Measurements from ENCODE around the gene DHX8. TPM values are rescaled to one million over a fixed set of nuclear protein-coding genes. Genes with fewer than 3 reads are reported as not detected.

DHX8 gene
- total RNA-seq, 1 donor from 2014 or later, result 134 TPM

DNA sequence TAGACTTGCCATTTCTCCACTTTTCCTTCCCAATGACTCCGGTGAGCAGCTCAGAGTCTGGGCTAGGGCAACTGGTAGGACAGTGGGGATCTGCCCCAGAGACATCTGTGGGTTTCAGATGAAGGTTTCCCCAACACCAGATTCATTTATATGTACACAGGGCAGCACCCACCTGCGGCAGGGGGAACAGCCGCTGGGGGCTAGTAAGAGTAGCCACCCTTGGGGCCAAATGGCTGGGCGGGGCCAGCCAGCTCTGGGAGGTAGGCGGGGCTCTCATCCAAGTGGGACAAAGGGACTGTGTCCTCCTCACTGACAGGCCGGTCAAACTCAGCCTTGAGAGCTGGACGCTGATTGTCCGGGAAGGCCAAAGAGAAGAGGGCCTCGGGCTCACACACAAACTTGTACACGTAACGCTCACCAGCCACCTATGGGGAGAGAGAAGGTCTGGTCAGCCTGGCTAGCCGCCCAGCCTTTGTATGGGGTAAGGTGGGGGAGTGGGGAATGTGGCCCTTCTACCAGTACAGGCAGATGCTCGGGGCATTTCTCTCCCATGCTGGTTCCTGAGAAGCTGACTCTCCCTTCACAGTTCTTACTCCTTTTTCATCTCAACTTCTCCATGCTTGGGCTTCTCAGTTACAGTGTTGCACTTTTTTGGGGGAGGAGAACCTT lies 44.7 kb downstream of the DHX8 start:
- peaks cover 67% of the 10 kb centered on the region for H4K20me1 ChIP-seq (ENCODE audit: low read depth)
- Mint-ChIP-seq H3K36me3 (peaks cover 24% of the 10 kb centered on the region), H3K4me1 (peaks cover 76% of the 10 kb centered on the region), H3K4me3 (no peak overlapping the region), H3K9me3 (no peaks in the 10 kb centered on the region), H3K27ac (no peak overlapping the region), H3K27me3 (ENCODE audit: insufficient read depth, low read depth) (peaks cover 11% of the 10 kb centered on the region)
- peaks cover 43% of the 10 kb centered on the region for H3K27me3 ChIP-seq
- H3K9me3 ChIP-seq (ENCODE audit: low read depth), result no peaks in the 10 kb centered on the region
- no peak overlapping the region for H3K9ac ChIP-seq
- TF ChIP-seq EZH2 (IDR thresholded peaks at IDR 0.05) (no peak), CTCF (IDR thresholded peaks at IDR 0.05) (no peak), EZH2phosphoT487 (IDR thresholded peaks at IDR 0.05) (no peak)
- no peak overlapping the region for H3K4me3 ChIP-seq
- H3K79me2 ChIP-seq (ENCODE audit: low read depth), result no peaks in the 10 kb centered on the region
- no peak overlapping the region for H3K27ac ChIP-seq
- H3K4me2 ChIP-seq, result no peak overlapping the region
- peaks cover 35% of the 10 kb centered on the region for H3F3A ChIP-seq (ENCODE audit: low read depth)
- H3K4me1 ChIP-seq, result peaks cover 24% of the 10 kb centered on the region
- no peaks in the 10 kb centered on the region for H3K36me3 ChIP-seq
- DNase-seq (ENCODE audit: low spot score), result no peak
- H2AFZ ChIP-seq (replicated peaks), result no peak overlapping the region

GRCh38 chr17:43528988-43529814 lies 45.4 kb downstream of the DHX8 start:
- H3K36me3 ChIP-seq, result no peaks in the 10 kb centered on the region
- H3K36me3 Mint-ChIP-seq, result peaks cover 24% of the 10 kb centered on the region

DNA sequence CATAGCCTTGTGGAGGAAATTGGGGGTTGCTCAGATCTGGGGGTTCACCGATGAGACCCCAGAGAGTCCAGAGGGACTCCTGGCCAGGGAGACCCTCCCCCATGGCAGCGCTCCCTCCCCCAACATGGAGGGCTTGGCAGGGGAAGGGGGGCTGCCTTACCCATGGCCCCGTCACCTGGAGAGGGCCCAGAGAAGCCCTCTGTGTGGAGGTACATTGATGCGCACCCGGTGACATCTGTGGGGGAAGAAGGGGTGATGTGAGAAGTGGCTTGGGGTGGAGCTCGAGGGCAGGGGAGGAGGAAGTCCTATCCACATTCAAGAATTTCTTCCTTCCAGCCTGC lies 46.1 kb downstream of the DHX8 start:
- H3K4me3 Mint-ChIP-seq, result peak overlapping the region; percentile 80
- Histone ChIP-seq H3K27me3 (peaks cover 43% of the 10 kb centered on the region), H3K9ac (no peak overlapping the region), H3K27ac (no peak overlapping the region), H3K4me1 (peaks cover 23% of the 10 kb centered on the region), H2AFZ (replicated peaks) (no peak overlapping the region), H3F3A (ENCODE audit: low read depth) (peaks cover 29% of the 10 kb centered on the region), H4K20me1 (ENCODE audit: low read depth) (peaks cover 64% of the 10 kb centered on the region), H3K36me3 (no peaks in the 10 kb centered on the region), H3K9me3 (ENCODE audit: low read depth) (no peaks in the 10 kb centered on the region), H3K4me3 (peak overlapping the region; percentile 27), H3K4me2 (peak overlapping the region; percentile 63), H3K79me2 (ENCODE audit: low read depth) (no peaks in the 10 kb centered on the region)
- no peaks in the 10 kb centered on the region for H3K9me3 Mint-ChIP-seq
- peaks cover 69% of the 10 kb centered on the region for H3K4me1 Mint-ChIP-seq
- TF ChIP-seq EZH2 (IDR thresholded peaks at IDR 0.05) (no peak), CTCF (IDR thresholded peaks at IDR 0.05) (no peak), EZH2phosphoT487 (IDR thresholded peaks at IDR 0.05) (no peak)
- peaks cover 9% of the 10 kb centered on the region for H3K27me3 Mint-ChIP-seq (ENCODE audit: insufficient read depth, low read depth)
- no peak for DNase-seq (ENCODE audit: low spot score)
- no peak overlapping the region for H3K27ac Mint-ChIP-seq
- H3K36me3 Mint-ChIP-seq, result peaks cover 18% of the 10 kb centered on the region

More at GRCh38 chr17:43528988-43529814, 45.4 kb downstream of the DHX8 start:
- Mint-ChIP-seq H3K4me3 (peak overlapping the region; percentile 53), H3K9me3 (no peaks in the 10 kb centered on the region), H3K4me1 (peaks cover 76% of the 10 kb centered on the region), H3K27ac (peak overlapping the region; percentile 32), H3K27me3 (ENCODE audit: insufficient read depth, low read depth) (peaks cover 9% of the 10 kb centered on the region)
- no peaks in the 10 kb centered on the region for H3K9me3 ChIP-seq (ENCODE audit: low read depth)
- H3K4me3 ChIP-seq, result no peak overlapping the region
- H3K27me3 ChIP-seq, result peaks cover 43% of the 10 kb centered on the region
- H3K27ac ChIP-seq, result no peak overlapping the region
- TF ChIP-seq CTCF (IDR thresholded peaks at IDR 0.05) (no peak), EZH2 (IDR thresholded peaks at IDR 0.05) (no peak), EZH2phosphoT487 (IDR thresholded peaks at IDR 0.05) (no peak)
- H3K79me2 ChIP-seq (ENCODE audit: low read depth), result no peaks in the 10 kb centered on the region
- peaks cover 35% of the 10 kb centered on the region for H3F3A ChIP-seq (ENCODE audit: low read depth)
- peaks cover 24% of the 10 kb centered on the region for H3K4me1 ChIP-seq
- H3K4me2 ChIP-seq, result no peak overlapping the region
- peaks cover 70% of the 10 kb centered on the region for H4K20me1 ChIP-seq (ENCODE audit: low read depth)
- no peak overlapping the region for H3K9ac ChIP-seq
- no peak overlapping the region for H2AFZ ChIP-seq (replicated peaks)
- no peak for DNase-seq (ENCODE audit: low spot score)

Measured in neural progenitor cell (in vitro differentiated cells).